Measurements from ENCODE around the gene PTPRD.

The PTPRD gene

DNA sequence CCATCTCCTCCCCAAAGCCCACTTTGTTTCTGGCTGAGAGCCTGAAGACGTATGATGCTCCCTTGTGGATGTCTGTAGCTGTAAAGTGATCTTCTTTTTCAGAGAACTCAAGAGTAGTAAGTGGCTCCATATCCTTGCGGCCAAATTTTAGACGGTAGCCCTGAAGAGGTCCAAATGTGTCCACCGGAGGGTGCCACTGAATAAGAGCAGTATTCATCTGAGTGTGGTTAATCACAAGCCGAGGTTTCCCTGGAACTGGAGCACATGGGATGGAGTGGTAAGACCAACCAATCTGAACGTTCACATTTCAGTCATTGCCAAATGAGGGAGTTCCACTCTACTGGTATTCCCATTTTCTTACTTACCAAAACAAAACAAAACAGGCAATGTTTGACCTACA, 2126.7 kb downstream of the PTPRD start:
- peaks cover 17% of the 10 kb centered on the region for H3K36me3 ChIP-seq (ENCODE audit: control insufficient read depth, low read depth, low read length)
- H3K9me3 ChIP-seq (ENCODE audit: control insufficient read depth, low read depth, low read length): no peaks in the 10 kb centered on the region
- no peaks in the 10 kb centered on the region for H3K4me1 ChIP-seq (ENCODE audit: control insufficient read depth, low read depth, low read length)
- H3K27me3 ChIP-seq (ENCODE audit: control insufficient read depth, insufficient read depth, low read length): no peaks in the 10 kb centered on the region
- H3K27ac ChIP-seq (ENCODE audit: low read length): no peak overlapping the region
- no peak overlapping the region for H3K9ac ChIP-seq (ENCODE audit: low read length)
- no peak overlapping the region for H3K4me3 ChIP-seq (ENCODE audit: low read length)

DNA sequence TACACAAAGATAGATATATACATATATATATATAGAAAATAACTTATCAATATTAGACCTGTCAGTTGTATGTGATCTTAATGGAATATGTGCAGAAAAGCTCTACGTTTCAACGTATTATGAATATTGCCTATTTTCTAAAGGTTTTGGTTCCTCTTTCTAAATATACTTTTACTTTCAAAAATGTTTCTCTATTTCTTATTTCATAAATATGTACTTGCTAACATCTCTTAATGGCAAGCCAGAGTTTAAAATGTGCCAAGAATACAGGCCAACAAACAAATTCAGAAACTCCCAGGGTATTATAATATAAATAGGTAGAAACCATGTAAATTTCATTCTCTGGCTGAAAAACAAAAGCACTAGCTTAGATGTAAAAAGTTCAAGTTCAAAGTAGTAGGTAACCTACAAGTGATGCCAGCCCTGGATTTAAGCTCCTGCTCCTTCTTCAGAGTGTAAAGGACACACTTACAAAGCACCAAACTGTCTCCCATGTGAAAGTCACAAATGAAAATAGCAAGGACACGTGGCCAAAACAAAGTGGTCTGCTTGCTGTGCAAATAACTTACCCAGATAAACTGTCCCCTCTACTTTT, 2128.1 kb downstream of the PTPRD start:
- H3K4me1 ChIP-seq (ENCODE audit: control insufficient read depth, low read depth, low read length): no peaks in the 10 kb centered on the region
- no peak overlapping the region for H3K4me3 ChIP-seq (ENCODE audit: low read length)
- H3K27me3 ChIP-seq (ENCODE audit: control insufficient read depth, insufficient read depth, low read length): no peaks in the 10 kb centered on the region
- no peak overlapping the region for H3K9ac ChIP-seq (ENCODE audit: low read length)
- peaks cover 17% of the 10 kb centered on the region for H3K36me3 ChIP-seq (ENCODE audit: control insufficient read depth, low read depth, low read length)
- no peak overlapping the region for H3K27ac ChIP-seq (ENCODE audit: low read length)
- no peaks in the 10 kb centered on the region for H3K9me3 ChIP-seq (ENCODE audit: control insufficient read depth, low read depth, low read length)

DNA sequence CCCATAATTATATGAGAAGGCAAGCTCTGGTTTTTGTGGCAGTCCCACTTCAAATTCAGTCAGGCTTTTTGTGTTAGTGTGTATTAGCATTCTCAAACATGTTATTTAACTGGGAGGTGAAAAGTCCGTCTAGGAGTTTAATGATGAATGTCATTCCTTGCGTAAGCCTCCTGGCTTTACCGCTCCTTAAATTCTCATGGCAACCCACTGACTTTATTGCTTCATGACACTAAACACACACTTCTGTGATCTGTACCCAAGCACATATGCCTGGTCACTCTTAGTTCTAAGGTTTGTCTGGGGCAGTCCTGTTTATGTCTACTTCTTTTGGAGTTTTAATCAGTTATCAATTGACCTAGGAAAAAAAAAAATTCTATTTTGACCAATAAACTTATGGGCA, 2135.4 kb downstream of the PTPRD start:
- Histone ChIP-seq H3K36me3 (ENCODE audit: control insufficient read depth, low read depth, low read length) (no peaks in the 10 kb centered on the region), H3K4me1 (ENCODE audit: control insufficient read depth, low read depth, low read length) (peaks cover 10% of the 10 kb centered on the region), H3K27me3 (ENCODE audit: control insufficient read depth, insufficient read depth, low read length) (no peaks in the 10 kb centered on the region), H3K9me3 (ENCODE audit: control insufficient read depth, low read depth, low read length) (peaks cover 8% of the 10 kb centered on the region), H3K9ac (ENCODE audit: low read length) (no peak overlapping the region), H3K4me3 (ENCODE audit: low read length) (no peak overlapping the region), H3K27ac (ENCODE audit: low read length) (no peak overlapping the region)

- H3K27me3 ChIP-seq (ENCODE audit: control insufficient read depth, insufficient read depth, low read length): no peaks in the 10 kb centered on the region
- H3K4me3 ChIP-seq (ENCODE audit: low read length): no peak overlapping the region
- H3K27ac ChIP-seq (ENCODE audit: low read length): no peak overlapping the region
- peaks cover 8% of the 10 kb centered on the region for H3K9me3 ChIP-seq (ENCODE audit: control insufficient read depth, low read depth, low read length)
- H3K36me3 ChIP-seq (ENCODE audit: control insufficient read depth, low read depth, low read length): no peaks in the 10 kb centered on the region
- H3K9ac ChIP-seq (ENCODE audit: low read length): no peak overlapping the region
- peaks cover 10% of the 10 kb centered on the region for H3K4me1 ChIP-seq (ENCODE audit: control insufficient read depth, low read depth, low read length)
These were observed 2137.9 kb downstream of the PTPRD start for GRCh38 chr9:8474937-8475336.

DNA sequence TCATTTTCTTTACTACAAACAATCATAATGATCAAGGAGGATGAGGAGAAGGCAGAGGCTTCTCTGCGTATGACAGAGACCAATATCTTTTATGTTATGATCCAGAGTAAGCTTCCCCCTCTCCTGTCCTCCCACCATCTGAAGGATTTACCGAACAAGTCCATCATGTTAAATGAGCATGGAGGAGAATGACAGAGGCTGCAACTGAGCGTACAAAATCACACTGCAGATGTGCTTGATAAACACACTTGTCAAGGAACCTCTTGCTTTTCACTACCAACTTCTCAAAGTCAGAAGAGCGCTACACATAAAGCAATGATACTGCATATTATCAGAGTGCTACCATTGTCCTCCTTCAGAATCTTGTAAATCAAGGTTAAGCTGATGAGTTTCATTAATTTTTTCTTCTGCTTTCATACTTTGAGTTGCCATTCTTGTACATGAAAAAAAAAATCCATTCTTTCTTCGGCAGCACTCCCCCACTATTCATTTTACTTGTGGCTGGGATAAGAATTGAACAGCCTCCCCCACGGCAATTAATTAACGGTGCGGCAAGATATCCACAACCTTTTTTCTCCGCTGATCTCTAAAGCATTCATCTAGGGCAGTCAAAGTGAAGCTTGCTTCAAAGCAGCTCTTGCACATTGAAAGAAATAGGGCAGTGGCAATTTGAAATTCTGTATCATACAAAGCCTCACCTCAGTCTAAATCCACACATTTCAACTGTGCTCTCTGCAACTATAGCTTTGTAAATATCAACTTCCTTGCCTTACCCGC, 2139.4 kb downstream of the PTPRD start:
- Histone ChIP-seq H3K4me3 (ENCODE audit: low read length) (no peak overlapping the region), H3K4me1 (ENCODE audit: control insufficient read depth, low read depth, low read length) (peaks cover 9% of the 10 kb centered on the region), H3K9me3 (ENCODE audit: control insufficient read depth, low read depth, low read length) (peaks cover 8% of the 10 kb centered on the region), H3K36me3 (ENCODE audit: control insufficient read depth, low read depth, low read length) (no peaks in the 10 kb centered on the region), H3K27ac (ENCODE audit: low read length) (no peak overlapping the region), H3K27me3 (ENCODE audit: control insufficient read depth, insufficient read depth, low read length) (no peaks in the 10 kb centered on the region), H3K9ac (ENCODE audit: low read length) (no peak overlapping the region)

- Histone ChIP-seq H3K4me3 (ENCODE audit: low read length) (no peak overlapping the region), H3K36me3 (ENCODE audit: control insufficient read depth, low read depth, low read length) (no peaks in the 10 kb centered on the region), H3K27me3 (ENCODE audit: control insufficient read depth, insufficient read depth, low read length) (no peaks in the 10 kb centered on the region), H3K9me3 (ENCODE audit: control insufficient read depth, low read depth, low read length) (no peaks in the 10 kb centered on the region), H3K9ac (ENCODE audit: low read length) (no peak overlapping the region), H3K27ac (ENCODE audit: low read length) (no peak overlapping the region), H3K4me1 (ENCODE audit: control insufficient read depth, low read depth, low read length) (peaks cover 4% of the 10 kb centered on the region)
These were observed 2144.7 kb downstream of the PTPRD start for GRCh38 chr9:8468045-8468637.

GRCh38 chr9:8457816-8458215, 2155.0 kb downstream of the PTPRD start:
- Histone ChIP-seq H3K9ac (ENCODE audit: low read length) (no peak overlapping the region), H3K36me3 (ENCODE audit: control insufficient read depth, low read depth, low read length) (no peaks in the 10 kb centered on the region), H3K4me3 (ENCODE audit: low read length) (no peak overlapping the region), H3K9me3 (ENCODE audit: control insufficient read depth, low read depth, low read length) (no peaks in the 10 kb centered on the region), H3K4me1 (ENCODE audit: control insufficient read depth, low read depth, low read length) (no peaks in the 10 kb centered on the region), H3K27me3 (ENCODE audit: control insufficient read depth, insufficient read depth, low read length) (no peaks in the 10 kb centered on the region), H3K27ac (ENCODE audit: low read length) (no peak overlapping the region)

DNA sequence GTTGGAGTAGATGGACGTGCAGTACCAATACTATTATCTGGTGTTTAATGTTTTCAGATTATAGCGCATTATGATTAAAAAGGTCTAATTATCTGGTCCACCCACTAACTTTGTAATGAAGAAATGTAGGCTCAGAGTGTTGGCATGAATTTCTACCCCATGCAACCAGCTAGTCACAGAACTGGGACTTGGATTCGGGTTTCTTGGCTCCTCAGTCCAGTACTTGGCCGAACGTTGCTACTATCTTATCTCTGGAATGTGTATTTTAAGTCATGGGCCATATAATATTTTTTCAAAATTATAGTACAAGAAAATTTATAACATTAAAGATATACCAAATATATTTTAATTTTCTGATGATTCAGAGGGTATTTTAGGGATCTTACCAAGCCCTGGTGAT, 2155.7 kb downstream of the PTPRD start:
- no peak overlapping the region for H3K4me3 ChIP-seq (ENCODE audit: low read length)
- no peaks in the 10 kb centered on the region for H3K4me1 ChIP-seq (ENCODE audit: control insufficient read depth, low read depth, low read length)
- H3K27me3 ChIP-seq (ENCODE audit: control insufficient read depth, insufficient read depth, low read length): no peaks in the 10 kb centered on the region
- H3K9ac ChIP-seq (ENCODE audit: low read length): no peak overlapping the region
- no peak overlapping the region for H3K27ac ChIP-seq (ENCODE audit: low read length)
- no peaks in the 10 kb centered on the region for H3K36me3 ChIP-seq (ENCODE audit: control insufficient read depth, low read depth, low read length)
- no peaks in the 10 kb centered on the region for H3K9me3 ChIP-seq (ENCODE audit: control insufficient read depth, low read depth, low read length)

GRCh38 chr9:8456344-8456743, 2156.5 kb downstream of the PTPRD start:
- Histone ChIP-seq H3K36me3 (ENCODE audit: control insufficient read depth, low read depth, low read length) (no peaks in the 10 kb centered on the region), H3K4me1 (ENCODE audit: control insufficient read depth, low read depth, low read length) (no peaks in the 10 kb centered on the region), H3K9me3 (ENCODE audit: control insufficient read depth, low read depth, low read length) (no peaks in the 10 kb centered on the region), H3K9ac (ENCODE audit: low read length) (no peak overlapping the region), H3K4me3 (ENCODE audit: low read length) (no peak overlapping the region), H3K27me3 (ENCODE audit: control insufficient read depth, insufficient read depth, low read length) (no peaks in the 10 kb centered on the region), H3K27ac (ENCODE audit: low read length) (no peak overlapping the region)

DNA sequence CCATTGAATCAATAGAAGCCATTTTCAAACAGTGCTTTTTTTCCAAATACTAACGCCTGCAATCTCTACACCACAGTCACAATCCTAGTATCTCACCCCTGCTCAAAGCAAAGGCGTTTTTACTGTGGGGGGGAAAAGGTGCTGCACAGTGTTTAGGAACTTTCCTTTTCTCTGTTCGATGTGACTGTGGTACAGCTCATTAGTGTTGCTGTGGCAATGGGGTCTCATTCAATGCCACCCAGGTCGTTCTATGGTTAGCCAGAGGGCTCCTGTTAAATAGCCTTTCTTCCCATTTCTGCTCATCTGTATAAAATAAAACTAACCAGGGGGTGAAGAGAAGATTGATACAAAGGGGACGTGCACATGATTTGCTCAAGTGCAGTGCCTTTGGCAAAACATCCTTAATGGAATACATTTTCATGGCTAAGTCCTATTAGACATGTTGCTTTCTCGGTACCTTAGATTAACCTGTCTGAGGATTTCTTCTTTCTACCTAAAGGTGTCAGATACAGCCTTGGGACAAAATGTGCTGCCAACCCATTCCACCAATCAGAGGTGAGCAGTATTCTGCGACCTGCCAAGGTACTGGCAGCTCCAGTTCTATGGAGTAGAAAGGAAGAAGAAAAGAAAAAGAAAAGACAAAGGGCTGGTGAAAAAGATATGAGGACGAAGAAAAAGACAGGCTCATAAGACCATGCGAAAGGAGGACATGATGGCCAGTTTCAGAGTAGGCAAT, 2161.8 kb downstream of the PTPRD start:
- Histone ChIP-seq H3K27ac (ENCODE audit: low read length) (no peak overlapping the region), H3K4me3 (ENCODE audit: low read length) (no peak overlapping the region), H3K9me3 (ENCODE audit: control insufficient read depth, low read depth, low read length) (no peaks in the 10 kb centered on the region), H3K9ac (ENCODE audit: low read length) (no peak overlapping the region), H3K4me1 (ENCODE audit: control insufficient read depth, low read depth, low read length) (no peaks in the 10 kb centered on the region), H3K27me3 (ENCODE audit: control insufficient read depth, insufficient read depth, low read length) (no peaks in the 10 kb centered on the region), H3K36me3 (ENCODE audit: control insufficient read depth, low read depth, low read length) (no peaks in the 10 kb centered on the region)

GRCh38 chr9:8448226-8448625, 2164.6 kb downstream of the PTPRD start:
- no peaks in the 10 kb centered on the region for H3K4me1 ChIP-seq (ENCODE audit: control insufficient read depth, low read depth, low read length)
- H3K27me3 ChIP-seq (ENCODE audit: control insufficient read depth, insufficient read depth, low read length): no peaks in the 10 kb centered on the region
- no peaks in the 10 kb centered on the region for H3K9me3 ChIP-seq (ENCODE audit: control insufficient read depth, low read depth, low read length)
- H3K36me3 ChIP-seq (ENCODE audit: control insufficient read depth, low read depth, low read length): no peaks in the 10 kb centered on the region
- no peak overlapping the region for H3K9ac ChIP-seq (ENCODE audit: low read length)
- H3K4me3 ChIP-seq (ENCODE audit: low read length): no peak overlapping the region
- no peak overlapping the region for H3K27ac ChIP-seq (ENCODE audit: low read length)
